ENCODE measurements around the gene DUSP5. TPM values are rescaled to one million over a fixed set of nuclear protein-coding genes. Genes with fewer than 3 reads are reported as not detected.

DUSP5 gene
- total RNA-seq, 1 donor, result 21.6 TPM

- peak; percentile 74 for DNase-seq (ENCODE audit: low read depth)
- H3K4me3 ChIP-seq (ENCODE audit: low read depth, low read length), result no peak overlapping the region
- TF ChIP-seq CTCF (IDR thresholded peaks at IDR 0.05; ENCODE audit: insufficient read depth, low read length), result no peak
Measured at GRCh38 chr10:110471566-110472139, 26.1 kb upstream of the DUSP5 start.

GRCh38 chr10:110474017-110474416, 23.7 kb upstream of the DUSP5 start:
- no peak overlapping the region for H3K4me3 ChIP-seq (ENCODE audit: low read depth, low read length)
- DNase-seq (ENCODE audit: low read depth), result no peak
- TF ChIP-seq CTCF (IDR thresholded peaks at IDR 0.05; ENCODE audit: insufficient read depth, low read length), result no peak

- no peak for TF ChIP-seq CTCF (IDR thresholded peaks at IDR 0.05; ENCODE audit: insufficient read depth, low read length)
- H3K4me3 ChIP-seq (ENCODE audit: low read depth, low read length), result no peak overlapping the region
- no peak for DNase-seq (ENCODE audit: low read depth)
Measured at GRCh38 chr10:110474826-110475225, 22.9 kb upstream of the DUSP5 start.

GRCh38 chr10:110475722-110476515, 21.8 kb upstream of the DUSP5 start:
- no peak for TF ChIP-seq CTCF (IDR thresholded peaks at IDR 0.05; ENCODE audit: insufficient read depth, low read length)
- no peak for DNase-seq (ENCODE audit: low read depth)
- no peak overlapping the region for H3K4me3 ChIP-seq (ENCODE audit: low read depth, low read length)

GRCh38 chr10:110479710-110480109, 18.0 kb upstream of the DUSP5 start:
- no peak overlapping the region for H3K4me3 ChIP-seq (ENCODE audit: low read depth, low read length)
- TF ChIP-seq CTCF (IDR thresholded peaks at IDR 0.05; ENCODE audit: insufficient read depth, low read length), result no peak
- no peak for DNase-seq (ENCODE audit: low read depth)

GRCh38 chr10:110480387-110480786, 17.3 kb upstream of the DUSP5 start:
- no peak for DNase-seq (ENCODE audit: low read depth)
- TF ChIP-seq CTCF (IDR thresholded peaks at IDR 0.05; ENCODE audit: insufficient read depth, low read length), result no peak
- no peak overlapping the region for H3K4me3 ChIP-seq (ENCODE audit: low read depth, low read length)
